LNCaP clone FGC (cell line): ENCODE measurements around the gene EPM2A.
"Not testable (repeated sequence)": the region's sequence is repeated elsewhere in the genome, so short reads cannot be mapped to it uniquely, and the experiment has no call there.

Experiments used
- DNase-seq: peaks from one replicate; pipeline ENCODE4 v3.0.0-alpha.2; 2011; ENCODE audit warnings: low read depth
- H3K4me3 ChIP-seq: 2 replicates; pipeline ENCODE4 v1.5.1; 2011; ENCODE audit warnings: mild to moderate bottlenecking, low read depth, low read length, control low read depth
- TF ChIP-seq, protein P1 (sequence below): IDR thresholded peaks from 2 replicates; pipeline ENCODE4 v1.5.1; 2012; ENCODE audit warnings: mild to moderate bottlenecking; ENCODE audit not compliant: control insufficient read depth, insufficient read depth; ENCODE audit errors: extremely low read depth

Gene EPM2A

DNA sequence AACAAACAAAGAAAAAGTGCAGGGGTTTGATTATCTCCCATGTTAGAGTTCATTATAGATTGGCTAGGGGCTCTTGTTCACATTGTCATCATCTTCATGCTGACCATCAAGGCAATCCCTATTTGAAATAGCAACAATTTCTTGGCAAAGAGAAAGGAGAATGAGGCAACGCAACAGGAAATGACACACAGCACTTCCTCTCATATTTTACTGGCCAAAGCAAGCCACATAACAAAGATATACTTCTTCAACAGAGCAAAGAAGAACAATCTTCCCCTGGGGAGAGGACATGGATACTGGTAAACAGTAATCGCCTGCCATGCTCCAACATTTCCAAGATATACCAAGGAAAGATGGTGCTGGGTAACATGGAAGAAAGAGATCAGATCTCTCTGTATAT, 29.8 kb downstream of the EPM2A start:
- TF ChIP-seq, protein P1, sequence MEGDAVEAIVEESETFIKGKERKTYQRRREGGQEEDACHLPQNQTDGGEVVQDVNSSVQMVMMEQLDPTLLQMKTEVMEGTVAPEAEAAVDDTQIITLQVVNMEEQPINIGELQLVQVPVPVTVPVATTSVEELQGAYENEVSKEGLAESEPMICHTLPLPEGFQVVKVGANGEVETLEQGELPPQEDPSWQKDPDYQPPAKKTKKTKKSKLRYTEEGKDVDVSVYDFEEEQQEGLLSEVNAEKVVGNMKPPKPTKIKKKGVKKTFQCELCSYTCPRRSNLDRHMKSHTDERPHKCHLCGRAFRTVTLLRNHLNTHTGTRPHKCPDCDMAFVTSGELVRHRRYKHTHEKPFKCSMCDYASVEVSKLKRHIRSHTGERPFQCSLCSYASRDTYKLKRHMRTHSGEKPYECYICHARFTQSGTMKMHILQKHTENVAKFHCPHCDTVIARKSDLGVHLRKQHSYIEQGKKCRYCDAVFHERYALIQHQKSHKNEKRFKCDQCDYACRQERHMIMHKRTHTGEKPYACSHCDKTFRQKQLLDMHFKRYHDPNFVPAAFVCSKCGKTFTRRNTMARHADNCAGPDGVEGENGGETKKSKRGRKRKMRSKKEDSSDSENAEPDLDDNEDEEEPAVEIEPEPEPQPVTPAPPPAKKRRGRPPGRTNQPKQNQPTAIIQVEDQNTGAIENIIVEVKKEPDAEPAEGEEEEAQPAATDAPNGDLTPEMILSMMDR: no peak
- DNase-seq: no peak
- no peak overlapping the region for H3K4me3 ChIP-seq

DNA sequence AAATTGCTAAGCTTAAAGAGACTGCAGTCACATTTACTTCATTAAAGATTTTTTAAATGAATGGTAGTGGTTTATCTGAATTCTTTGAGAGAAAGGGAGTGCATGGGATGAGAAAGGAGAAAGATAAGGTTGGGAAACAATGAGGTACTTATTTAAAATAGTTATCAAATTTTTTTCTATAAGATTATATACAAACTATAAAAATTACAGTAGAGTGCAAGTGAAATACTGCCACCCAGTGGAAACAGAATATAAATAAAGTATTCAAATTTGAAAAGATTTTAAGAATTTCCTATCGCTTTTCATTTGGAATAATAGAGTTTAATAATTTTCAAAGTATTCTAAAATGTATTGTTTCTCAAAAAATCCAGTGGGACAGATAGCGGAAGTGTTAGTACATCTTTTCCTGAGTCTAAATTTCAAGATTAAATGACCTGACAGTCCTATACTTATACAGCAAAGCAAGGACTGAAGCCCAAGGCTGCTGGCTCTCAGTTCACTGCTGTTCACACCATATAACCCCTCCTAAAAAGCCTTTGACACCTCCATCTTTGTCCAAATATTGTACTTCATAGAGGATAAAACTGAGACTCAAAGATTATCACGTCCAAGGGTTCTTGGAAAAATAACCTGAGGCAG, 31.1 kb downstream of the EPM2A start:
- TF ChIP-seq, protein P1: 0 out of 2 replicates have a peak, but pooled peaks have one; percentile 21
- DNase-seq: no peak
- H3K4me3 ChIP-seq: no peak overlapping the region

DNA sequence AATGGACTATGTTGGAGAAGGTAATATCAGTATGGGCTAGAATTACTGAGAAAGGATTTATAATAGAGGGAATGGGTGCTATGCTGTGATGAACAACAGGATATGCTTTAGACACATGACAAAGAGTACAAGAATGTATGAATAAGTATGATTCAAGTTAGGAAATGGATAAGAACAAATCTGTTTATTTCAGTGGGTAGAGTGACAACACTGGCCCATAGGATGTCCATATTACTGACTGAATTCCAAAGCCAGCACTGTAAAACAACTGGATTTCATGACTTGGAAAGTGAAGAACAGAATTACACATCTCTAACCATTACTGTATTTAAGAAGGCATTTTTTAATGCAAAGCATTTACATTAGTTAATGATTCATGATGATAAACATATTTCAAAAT, 35.9 kb downstream of the EPM2A start:
- TF ChIP-seq, protein P1: no peak
- DNase-seq: no peak
- no peak overlapping the region for H3K4me3 ChIP-seq

DNA sequence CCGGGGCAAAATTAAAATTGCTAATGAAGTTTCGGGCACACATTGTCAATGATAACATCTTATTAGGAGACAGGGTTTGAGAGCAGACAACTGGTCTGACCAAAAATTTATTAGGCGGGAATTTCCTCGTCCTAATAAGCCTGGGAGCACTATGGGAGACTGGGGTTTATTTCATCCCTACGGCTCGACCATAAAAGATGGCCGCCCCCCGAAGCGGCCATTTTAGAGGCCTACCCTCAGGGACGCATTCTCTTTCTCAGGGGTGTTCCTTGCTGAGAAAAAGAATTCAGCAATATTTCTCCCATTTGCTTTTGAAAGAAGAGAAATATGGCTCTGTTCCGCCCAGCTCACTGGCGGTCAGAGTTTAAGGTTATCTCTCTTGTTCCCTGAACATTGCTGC, 37.9 kb downstream of the EPM2A start:
- DNase-seq, H3K4me3 ChIP-seq: not testable (repeated sequence)

DNA sequence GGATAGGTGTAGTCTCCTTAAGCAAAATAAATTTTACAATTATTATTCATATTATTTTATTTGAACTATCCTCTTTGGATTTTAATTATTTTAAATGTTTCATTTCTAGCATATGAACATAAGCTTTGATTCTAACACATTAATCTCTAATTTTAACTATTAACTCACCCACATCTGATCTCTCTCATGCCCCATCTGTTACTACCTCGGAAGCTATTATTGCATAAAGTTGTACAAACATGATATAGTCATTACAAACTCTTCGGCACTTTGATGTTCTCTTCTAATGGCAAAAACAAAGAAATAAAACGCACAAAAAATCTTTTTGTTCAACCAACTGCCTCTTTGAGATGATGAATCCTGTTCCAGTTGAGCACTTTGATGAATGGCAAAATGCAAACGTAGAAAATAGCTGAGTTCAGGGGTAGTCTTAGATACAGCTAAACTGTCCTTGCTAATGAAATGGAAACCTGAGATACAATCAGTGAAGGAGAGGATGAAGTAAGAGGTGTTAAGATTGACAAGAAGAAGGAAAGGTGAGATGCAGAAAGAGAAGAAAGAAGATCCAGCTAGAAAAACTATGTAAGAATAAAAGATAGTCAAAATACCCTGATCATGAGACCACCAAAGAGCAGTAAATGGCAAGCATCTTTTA, 41.1 kb downstream of the EPM2A start:
- H3K4me3 ChIP-seq: no peak overlapping the region
- TF ChIP-seq, protein P1: no peak
- no peak for DNase-seq

DNA sequence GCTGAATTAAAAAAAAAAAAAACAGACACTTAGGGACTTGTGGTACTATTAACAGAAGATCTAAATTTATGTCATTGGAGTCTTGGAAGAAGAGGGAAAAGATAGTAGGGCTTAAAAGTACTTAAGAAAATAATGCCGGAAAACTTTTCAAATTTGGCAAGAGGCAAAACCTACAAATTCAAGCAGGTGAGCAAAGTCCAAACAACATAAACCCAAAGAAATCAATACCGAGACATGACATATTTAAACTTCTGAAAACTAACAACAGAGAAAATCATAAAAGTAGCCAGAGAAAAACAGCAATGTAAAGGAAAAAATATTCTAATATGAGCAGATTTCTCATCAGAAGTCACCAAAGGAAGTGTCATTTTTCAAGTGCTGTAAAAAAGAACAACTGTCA, 44.4 kb downstream of the EPM2A start:
- DNase-seq: no peak
- TF ChIP-seq, protein P1: no peak
- H3K4me3 ChIP-seq: no peak overlapping the region

DNA sequence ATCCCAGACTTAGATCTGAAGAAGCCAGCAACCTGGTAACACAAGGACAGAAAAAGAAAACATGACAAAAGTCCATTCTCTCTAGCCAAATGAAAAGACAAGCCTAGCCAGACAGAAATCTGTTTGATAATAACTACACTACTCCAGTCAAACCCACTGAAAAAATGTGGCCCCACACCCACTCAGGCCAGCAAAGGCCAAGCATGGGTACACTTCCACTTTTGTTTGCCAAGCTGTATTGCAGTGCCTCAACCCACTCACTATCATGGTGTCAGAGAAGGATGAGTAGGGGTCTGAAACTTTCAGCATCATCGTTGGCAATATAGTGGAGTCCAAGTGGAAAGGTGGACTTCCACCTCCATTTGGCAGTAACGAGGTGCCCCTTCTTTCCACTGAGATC, 45.8 kb downstream of the EPM2A start:
- TF ChIP-seq, protein P1: no peak
- no peak overlapping the region for H3K4me3 ChIP-seq
- DNase-seq: no peak
